ENCODE results near the gene AUTS2.

Gene AUTS2

GRCh38 chr7:70178211-70178610, 579.9 kb downstream of the AUTS2 start:
- no peak for DNase-seq (ENCODE audit: low read depth in 2 of 2)

GRCh38 chr7:70178787-70179186, 580.5 kb downstream of the AUTS2 start:
- DNase-seq (ENCODE audit: low read depth in 2 of 2): no peak

GRCh38 chr7:70182521-70182920, 584.2 kb downstream of the AUTS2 start:
- DNase-seq (ENCODE audit: low read depth in 2 of 2): no peak

GRCh38 chr7:70183278-70183677, 585.0 kb downstream of the AUTS2 start:
- no peak for DNase-seq (ENCODE audit: low read depth in 2 of 2)

- DNase-seq (ENCODE audit: low read depth in 2 of 2): no peak
Measured at GRCh38 chr7:70188901-70189650, 590.8 kb downstream of the AUTS2 start.

- DNase-seq (ENCODE audit: low read depth in 2 of 2): no peak
Measured at GRCh38 chr7:70189776-70190175, 591.5 kb downstream of the AUTS2 start.

GRCh38 chr7:70190281-70190680, 592.0 kb downstream of the AUTS2 start:
- no peak for DNase-seq (ENCODE audit: low read depth in 2 of 2)

- DNase-seq (ENCODE audit: low read depth in 2 of 2): no peak
Measured at GRCh38 chr7:70193514-70193913, 595.2 kb downstream of the AUTS2 start.

- DNase-seq (ENCODE audit: low read depth in 2 of 2): no peak
Measured at GRCh38 chr7:70208236-70209063, 610.2 kb downstream of the AUTS2 start.

GRCh38 chr7:70210200-70210935, 612.1 kb downstream of the AUTS2 start:
- no peak for DNase-seq (ENCODE audit: low read depth in 2 of 2)

GRCh38 chr7:70210936-70211310, 612.6 kb downstream of the AUTS2 start:
- DNase-seq (ENCODE audit: low read depth in 2 of 2): no peak

- no peak for DNase-seq (ENCODE audit: low read depth in 2 of 2)
Measured at GRCh38 chr7:70212281-70212680, 614.0 kb downstream of the AUTS2 start.

GRCh38 chr7:70214071-70214470, 615.8 kb downstream of the AUTS2 start:
- DNase-seq (ENCODE audit: low read depth in 2 of 2): no peak

GRCh38 chr7:70215491-70215890, 617.2 kb downstream of the AUTS2 start:
- no peak for DNase-seq (ENCODE audit: low read depth in 2 of 2)

- DNase-seq (ENCODE audit: low read depth in 2 of 2): no peak
Measured at GRCh38 chr7:70217571-70217970, 619.3 kb downstream of the AUTS2 start.

- DNase-seq (ENCODE audit: low read depth in 2 of 2): no peak
Measured at GRCh38 chr7:70218006-70218405, 619.7 kb downstream of the AUTS2 start.

GRCh38 chr7:70219061-70219460, 620.8 kb downstream of the AUTS2 start:
- DNase-seq (ENCODE audit: low read depth in 2 of 2): no peak

GRCh38 chr7:70229242-70229641, 631.0 kb downstream of the AUTS2 start:
- no peak for DNase-seq (ENCODE audit: low read depth in 2 of 2)

GRCh38 chr7:70230761-70231160, 632.5 kb downstream of the AUTS2 start:
- DNase-seq (ENCODE audit: low read depth in 2 of 2): no peak

GRCh38 chr7:70233776-70234175, 635.5 kb downstream of the AUTS2 start:
- no peak for DNase-seq (ENCODE audit: low read depth in 2 of 2)

GRCh38 chr7:70237256-70237655, 639.0 kb downstream of the AUTS2 start:
- no peak for DNase-seq (ENCODE audit: low read depth in 2 of 2)

GRCh38 chr7:70237831-70238575, 639.7 kb downstream of the AUTS2 start:
- no peak for DNase-seq (ENCODE audit: low read depth in 2 of 2)

Data from stimulated activated CD8-positive, alpha-beta memory T cell treated with anti-CD3 and anti-CD28 coated beads, Interleukin-15, amount 100 ng/mL, for 4 hours (primary cell).